HG02642 (cell line): ENCODE data around the gene SNX25.
"Not testable (repeated sequence)": the region's sequence is repeated elsewhere in the genome, so short reads cannot be mapped to it uniquely, and the experiment has no call there.

Experiments
- ATAC-seq: cut with Tn5 transposase; IDR thresholded peaks from one replicate; pipeline ENCODE4 v1.9.1; 2021; ENCODE audit warnings: mild to moderate bottlenecking; ENCODE audit not compliant: unreplicated experiment, poor library complexity

SNX25 gene

GRCh38 chr4:185296665-185297460, 87.5 kb downstream of the SNX25 start:
- ATAC-seq = no peak

GRCh38 chr4:185298728-185299430, 89.5 kb downstream of the SNX25 start:
- no peak for ATAC-seq

GRCh38 chr4:185304541-185304940, 95.1 kb downstream of the SNX25 start:
- peak; percentile 1 for ATAC-seq

- peak; percentile 57 for ATAC-seq
Observed at GRCh38 chr4:185304944-185305690, 95.7 kb downstream of the SNX25 start.

GRCh38 chr4:185305979-185306442, 96.6 kb downstream of the SNX25 start:
- ATAC-seq = no peak

- ATAC-seq = peak; percentile 71
Observed at GRCh38 chr4:185307136-185307950, 97.9 kb downstream of the SNX25 start.

GRCh38 chr4:185309770-185310169, 100.4 kb downstream of the SNX25 start:
- ATAC-seq = peak; percentile 56

- ATAC-seq = peak; percentile 30
Observed at GRCh38 chr4:185311113-185311888, 101.9 kb downstream of the SNX25 start.

GRCh38 chr4:185312699-185313098, 103.3 kb downstream of the SNX25 start:
- no peak for ATAC-seq

GRCh38 chr4:185317462-185317861, 108.1 kb downstream of the SNX25 start:
- not testable (repeated sequence) for ATAC-seq

GRCh38 chr4:185317880-185318279, 108.5 kb downstream of the SNX25 start:
- no peak for ATAC-seq

GRCh38 chr4:185318679-185319078, 109.3 kb downstream of the SNX25 start:
- no peak for ATAC-seq

GRCh38 chr4:185322803-185323202, 113.4 kb downstream of the SNX25 start:
- no peak for ATAC-seq

GRCh38 chr4:185323606-185324005, 114.2 kb downstream of the SNX25 start:
- ATAC-seq = no peak

- ATAC-seq = not testable (repeated sequence)
Observed at GRCh38 chr4:185324361-185324760, 115.0 kb downstream of the SNX25 start.

- not testable (repeated sequence) for ATAC-seq
Observed at GRCh38 chr4:185325721-185326120, 116.3 kb downstream of the SNX25 start.

GRCh38 chr4:185328586-185328985, 119.2 kb downstream of the SNX25 start:
- ATAC-seq = no peak

- ATAC-seq = not testable (repeated sequence)
Observed at GRCh38 chr4:185329879-185330510, 120.6 kb downstream of the SNX25 start.
